ENCODE results near the gene ARHGAP29. TPM values are rescaled to one million over a fixed set of nuclear protein-coding genes. Genes with fewer than 3 reads are reported as not detected.

ARHGAP29 gene
- total and polyA plus RNA-seq, 2 experiments from 2014 or later, result 7.4 to 8.1 TPM

GRCh38 chr1:94130851-94131595, 106.4 kb downstream of the ARHGAP29 start:
- DNase-seq (ENCODE audit: low read depth in 1 of 2, low spot score in 1 of 2), result peak in 1 of 2 donors; percentile 46
- H3K9me3 ChIP-seq (ENCODE audit: low read depth), result no peaks in the 10 kb centered on the region
- no peak overlapping the region for H3K4me3 ChIP-seq
- no peaks in the 10 kb centered on the region for H3K27me3 ChIP-seq
- no peak for TF ChIP-seq CTCF (IDR thresholded peaks at IDR 0.05; ENCODE audit: low read depth, low read length)
- no peaks in the 10 kb centered on the region for H3K36me3 ChIP-seq
- H3K27ac ChIP-seq, result no peak overlapping the region
- no peaks in the 10 kb centered on the region for H3K4me1 ChIP-seq (ENCODE audit: low read depth)

- DNase-seq (ENCODE audit: low read depth in 1 of 2, low spot score in 1 of 2), result no peak
- no peaks in the 10 kb centered on the region for H3K27me3 ChIP-seq
- H3K9me3 ChIP-seq (ENCODE audit: low read depth), result no peaks in the 10 kb centered on the region
- no peaks in the 10 kb centered on the region for H3K4me1 ChIP-seq (ENCODE audit: low read depth)
- TF ChIP-seq CTCF (IDR thresholded peaks at IDR 0.05; ENCODE audit: low read depth, low read length), result no peak
- H3K27ac ChIP-seq, result no peak overlapping the region
- no peaks in the 10 kb centered on the region for H3K36me3 ChIP-seq
- no peak overlapping the region for H3K4me3 ChIP-seq
These were observed 110.7 kb downstream of the ARHGAP29 start for GRCh38 chr1:94126651-94127050.

GRCh38 chr1:94125551-94126514, 111.6 kb downstream of the ARHGAP29 start:
- Histone ChIP-seq H3K36me3 (no peaks in the 10 kb centered on the region), H3K4me3 (no peak overlapping the region), H3K4me1 (ENCODE audit: low read depth) (no peaks in the 10 kb centered on the region), H3K9me3 (ENCODE audit: low read depth) (no peaks in the 10 kb centered on the region), H3K27ac (no peak overlapping the region), H3K27me3 (no peaks in the 10 kb centered on the region)
- TF ChIP-seq CTCF (IDR thresholded peaks at IDR 0.05; ENCODE audit: low read depth, low read length), result no peak
- DNase-seq (ENCODE audit: low read depth in 1 of 2, low spot score in 1 of 2), result no peak

- H3K27me3 ChIP-seq, result no peaks in the 10 kb centered on the region
- no peak for TF ChIP-seq CTCF (IDR thresholded peaks at IDR 0.05; ENCODE audit: low read depth, low read length)
- H3K4me3 ChIP-seq, result no peak overlapping the region
These were observed 112.8 kb downstream of the ARHGAP29 start for GRCh38 chr1:94124538-94124937.

GRCh38 chr1:94122201-94122970, 115.0 kb downstream of the ARHGAP29 start:
- DNase-seq (ENCODE audit: low read depth in 1 of 2, low spot score in 1 of 2), result peak in 1 of 2 donors; percentile 81
- H3K4me1 ChIP-seq (ENCODE audit: low read depth), result peaks cover 7% of the 10 kb centered on the region

More at GRCh38 chr1:94124538-94124937, 112.8 kb downstream of the ARHGAP29 start:
- Histone ChIP-seq H3K27ac (no peak overlapping the region), H3K4me1 (ENCODE audit: low read depth) (peaks cover 7% of the 10 kb centered on the region), H3K9me3 (ENCODE audit: low read depth) (no peaks in the 10 kb centered on the region), H3K36me3 (no peaks in the 10 kb centered on the region)
- DNase-seq (ENCODE audit: low read depth in 1 of 2, low spot score in 1 of 2), result no peak

More at GRCh38 chr1:94122201-94122970, 115.0 kb downstream of the ARHGAP29 start:
- H3K36me3 ChIP-seq, result no peaks in the 10 kb centered on the region
- H3K27me3 ChIP-seq, result no peaks in the 10 kb centered on the region
- no peaks in the 10 kb centered on the region for H3K9me3 ChIP-seq (ENCODE audit: low read depth)
- no peak for TF ChIP-seq CTCF (IDR thresholded peaks at IDR 0.05; ENCODE audit: low read depth, low read length)
- no peak overlapping the region for H3K4me3 ChIP-seq
- H3K27ac ChIP-seq, result no peak overlapping the region
